ENCODE data around the gene BRMS1L. TPM values are rescaled to one million over a fixed set of nuclear protein-coding genes. Genes with fewer than 3 reads are reported as not detected.

The BRMS1L gene
- total and polyA plus RNA-seq, 12 donors: 4.3 to 27.6 (median 11.7) TPM

- no peaks in the 10 kb centered on the region for H3K9me3 ChIP-seq (replicated peaks in 1 of 3)
- peaks cover 0 to 11% of the 10 kb centered on the region in 2 donors for H3K36me3 ChIP-seq (replicated peaks in 1 of 2)
- 68 to 81% (median 73%) methylated on average over 2 of the region's 2 CpGs for WGBS, 4 donors
- H3K4me1 ChIP-seq (replicated peaks in 1 of 2): peaks cover 0 to 16% of the 10 kb centered on the region in 2 donors
- intact Hi-C loops (cut with DNase I): no loop called here
- DNase-seq: no peak
- no peaks in the 10 kb centered on the region for H3K27me3 ChIP-seq
- TF ChIP-seq CTCF (IDR thresholded peaks at IDR 0.05) (no peak), POLR2A (IDR thresholded peaks at IDR 0.05) (no peak)
- H3K4me3 ChIP-seq: no peak overlapping the region
- H3K27ac ChIP-seq: peak overlapping the region in 1 of 5 donors; percentile 11
Measured at GRCh38 chr14:35866595-35867279, 40.6 kb downstream of the BRMS1L start.

- TF ChIP-seq POLR2A (IDR thresholded peaks at IDR 0.05): no peak
- no peak for TF ChIP-seq CTCF (IDR thresholded peaks at IDR 0.05)
- no peaks in the 10 kb centered on the region for H3K27me3 ChIP-seq
- 49 to 76% (median 60%) methylated on average over 2 of the region's 2 CpGs for WGBS, 4 donors
- H3K9me3 ChIP-seq (replicated peaks in 1 of 3): no peaks in the 10 kb centered on the region
- intact Hi-C loops (cut with DNase I): no loop called here
- H3K27ac ChIP-seq: peak overlapping the region in 1 of 5 donors; percentile 11
- no peak overlapping the region for H3K4me3 ChIP-seq
- peaks cover 0 to 11% of the 10 kb centered on the region in 2 donors for H3K36me3 ChIP-seq (replicated peaks in 1 of 2)
- H3K4me1 ChIP-seq (replicated peaks in 1 of 2): peaks cover 0 to 16% of the 10 kb centered on the region in 2 donors
- DNase-seq: no peak
Measured at GRCh38 chr14:35867280-35867629, 41.1 kb downstream of the BRMS1L start.

GRCh38 chr14:35875296-35875695, 49.2 kb downstream of the BRMS1L start:
- 14 to 31% (median 24%) methylated on average over 2 of the region's 2 CpGs for WGBS, 4 donors
- no peak overlapping the region for H3K4me3 ChIP-seq
- TF ChIP-seq POLR2A (IDR thresholded peaks at IDR 0.05) (no peak), CTCF (IDR thresholded peaks at IDR 0.05) (no peak)
- no peaks in the 10 kb centered on the region for H3K36me3 ChIP-seq (replicated peaks in 1 of 2)
- peak in 3 of 7 donors; percentile 28 to 46 (median 43) for DNase-seq
- no peaks in the 10 kb centered on the region for H3K27me3 ChIP-seq
- intact Hi-C loops (cut with DNase I): loop anchor here in 1 of 2 donors (5.0 kb wide), 1 partner anchor 502 kb away; no protein-coding TSS in a partner anchor
- H3K27ac ChIP-seq: peak overlapping the region in 3 of 5 donors; percentile 14 to 53 (median 42)
- H3K4me1 ChIP-seq (replicated peaks in 1 of 2): peaks cover 33 to 40% of the 10 kb centered on the region in 2 donors
- no peaks in the 10 kb centered on the region for H3K9me3 ChIP-seq (replicated peaks in 1 of 3)

GRCh38 chr14:35877276-35877675, 51.1 kb downstream of the BRMS1L start:
- H3K9me3 ChIP-seq (replicated peaks in 1 of 3): no peaks in the 10 kb centered on the region
- peaks cover 33 to 40% of the 10 kb centered on the region in 2 donors for H3K4me1 ChIP-seq (replicated peaks in 1 of 2)
- no peak overlapping the region for H3K4me3 ChIP-seq
- H3K27ac ChIP-seq: peak overlapping the region in 4 of 5 donors; percentile 43 to 81 (median 57)
- 53 to 62% (median 57%) methylated on average over 3 of the region's 3 CpGs for WGBS, 4 donors
- H3K27me3 ChIP-seq: no peaks in the 10 kb centered on the region
- no peaks in the 10 kb centered on the region for H3K36me3 ChIP-seq (replicated peaks in 1 of 2)
- intact Hi-C loops (cut with DNase I): loop anchor here in 1 of 2 donors (5.0 kb wide), 1 partner anchor 500 kb away; no protein-coding TSS in a partner anchor
- DNase-seq: peak in 1 of 7 donors; percentile 60
- TF ChIP-seq CTCF (IDR thresholded peaks at IDR 0.05) (no peak), POLR2A (IDR thresholded peaks at IDR 0.05) (no peak)

Measured in adrenal gland (tissue), 12 donors.